ENCODE data around the gene DPF3. TPM values are rescaled to one million over a fixed set of nuclear protein-coding genes. Genes with fewer than 3 reads are reported as not detected.

DPF3 gene
- total and polyA plus RNA-seq, 2 of the 13 experiments (the other 11 are each of a cell fraction or from before 2014, with no cell fraction given) = 0.09 to 0.60 TPM

DNA sequence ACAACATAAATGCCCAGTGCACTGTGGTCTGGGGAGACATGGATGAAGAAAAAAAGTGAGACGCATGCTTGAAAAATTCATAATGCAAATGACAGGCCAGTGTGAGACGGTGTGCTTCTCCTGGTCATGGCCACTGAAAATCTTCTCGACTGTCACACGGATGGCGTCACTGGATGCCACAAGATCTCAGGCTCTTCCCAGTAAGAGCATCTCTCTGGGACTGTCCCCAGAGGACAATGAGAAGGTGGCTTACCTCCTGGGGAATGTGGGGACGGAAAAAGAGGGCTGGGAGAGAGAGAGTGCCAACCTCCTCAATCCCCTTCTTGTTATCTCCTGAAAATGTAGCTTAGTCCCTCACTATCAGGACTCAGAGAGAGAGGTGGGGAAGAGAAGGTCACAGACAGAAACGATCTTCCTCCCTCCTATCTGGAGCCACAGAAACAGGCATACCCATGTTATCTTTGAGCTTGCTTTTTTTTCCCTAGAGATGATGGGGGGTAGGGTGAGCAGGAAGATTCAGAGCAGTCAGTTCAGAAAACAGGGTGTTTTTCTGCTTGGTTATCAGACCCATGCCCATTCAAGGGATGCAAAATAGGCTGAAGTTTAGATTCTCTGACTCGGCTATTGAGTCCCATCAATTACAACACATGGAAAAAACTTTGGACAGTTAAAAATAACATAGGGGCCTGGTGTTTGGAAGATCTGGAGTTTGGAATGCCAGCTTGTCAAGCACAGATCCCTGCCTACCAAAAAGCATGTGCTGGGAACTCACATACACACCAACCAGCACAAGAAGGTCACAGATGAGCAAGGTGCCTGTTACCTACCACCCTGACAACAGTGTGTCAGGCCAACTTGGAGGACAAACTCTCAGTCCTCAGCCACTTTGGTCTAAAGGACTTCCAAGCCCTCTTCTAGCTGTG, 24.2 kb downstream of the DPF3 start:
- DNase-seq (ENCODE audit: low spot score) = no peak
- H4K20me1 ChIP-seq (ENCODE audit: insufficient read depth, low read length) = no peaks in the 10 kb centered on the region
- no peak overlapping the region for H3K4me3 ChIP-seq (replicated peaks in 1 of 3; ENCODE audit: insufficient read depth in 1 of 3, low read depth in 2 of 3, low read length in 3 of 3)
- no peak for FAIRE-seq
- ATAC-seq = no peak
- no peak overlapping the region for H3K4me2 ChIP-seq (ENCODE audit: low read depth, low read length)
- no peak overlapping the region for H2AFZ ChIP-seq (ENCODE audit: low read length)
- no peaks in the 10 kb centered on the region for H3K36me3 ChIP-seq (replicated peaks in 1 of 2; ENCODE audit: control insufficient read depth in 1 of 2, insufficient read depth in 2 of 2, low read length in 2 of 2)
- no peaks in the 10 kb centered on the region for H3K79me2 ChIP-seq (ENCODE audit: insufficient read depth, low read length)
- ChIA-PET CTCF (ENCODE audit: low intra/inter-chr PET ratio, low total read pairs) (no interaction called here), POLR2A (no interaction called here)
- TF ChIP-seq HNF4A (CRISPR knock-in tag; IDR thresholded peaks at IDR 0.05) = no peak
- no peak for TF ChIP-seq SATB2 (CRISPR knock-in tag; IDR thresholded peaks at IDR 0.05)
- TF ChIP-seq ZBTB21 (CRISPR knock-in tag; IDR thresholded peaks at IDR 0.05) = no peak
- TF ChIP-seq ZNF83 (CRISPR knock-in tag; IDR thresholded peaks at IDR 0.05; ENCODE audit: borderline replicate concordance) = no peak
- no peak for TF ChIP-seq ZNF737 (CRISPR knock-in tag; IDR thresholded peaks at IDR 0.05; ENCODE audit: borderline replicate concordance)
- TF ChIP-seq RBM39 (IDR thresholded peaks at IDR 0.05; ENCODE audit: low read depth, low read length, poor library complexity, severe bottlenecking) = no peak
- TF ChIP-seq HNRNPH1 (optimal IDR thresholded peaks at IDR 0.05; ENCODE audit: low read depth, low read length) = no peak
- no peak for TF ChIP-seq ZNF749 (CRISPR knock-in tag; IDR thresholded peaks at IDR 0.05; ENCODE audit: borderline replicate concordance)
- no peak for TF ChIP-seq RBFOX2 (IDR thresholded peaks at IDR 0.05; ENCODE audit: low read depth, low read length)
- TF ChIP-seq RFX5 (IDR thresholded peaks at IDR 0.05; ENCODE audit: low read depth, low read length) = no peak
- no peak for TF ChIP-seq GLI4 (CRISPR knock-in tag; IDR thresholded peaks at IDR 0.05; ENCODE audit: borderline replicate concordance)
- TF ChIP-seq STAT5B (CRISPR knock-in tag; IDR thresholded peaks at IDR 0.05) = no peak
- no peak for TF ChIP-seq ZNF577 (CRISPR knock-in tag; IDR thresholded peaks at IDR 0.05; ENCODE audit: borderline replicate concordance, low read depth)
- TF ChIP-seq MLXIP (CRISPR knock-in tag; IDR thresholded peaks at IDR 0.05; ENCODE audit: borderline replicate concordance) = no peak
- TF ChIP-seq PAX8 (CRISPR knock-in tag; IDR thresholded peaks at IDR 0.05; ENCODE audit: borderline replicate concordance) = no peak
- TF ChIP-seq ETV5 (CRISPR knock-in tag; IDR thresholded peaks at IDR 0.05; ENCODE audit: borderline replicate concordance) = no peak
- no peak for TF ChIP-seq SCMH1 (CRISPR knock-in tag; IDR thresholded peaks at IDR 0.05; ENCODE audit: borderline replicate concordance)
- TF ChIP-seq ATF7 (IDR thresholded peaks at IDR 0.05) = no peak
- no peak for TF ChIP-seq ATF7 (CRISPR knock-in tag; IDR thresholded peaks at IDR 0.05)
- H3K4me1 ChIP-seq (ENCODE audit: insufficient read depth, low read length) = no peaks in the 10 kb centered on the region
- in situ Hi-C loops (cut with HindIII; ENCODE audit: extremely low pct_ligation_motif_present, low pct_unique_long_range_greater_than_20kb) (no loop called here), intact Hi-C loops (cut with micrococcal nuclease; ENCODE audit: unreplicated experiment) (no loop called here)
- no peak overlapping the region for H3K27ac ChIP-seq (ENCODE audit: extremely low read length, insufficient read depth, low read length)
- no peak overlapping the region for H3K9ac ChIP-seq (ENCODE audit: insufficient read depth, low read depth, low read length)
- peaks cover 0 to 5% of the 10 kb centered on the region in 2 experiments; a peak in 2 of 5 replicates for H3K27me3 ChIP-seq (ENCODE audit: control insufficient read depth in 1 of 2, insufficient read depth in 2 of 2, low read length in 2 of 2)
- H3K9me3 ChIP-seq (ENCODE audit: low read length) = no peaks in the 10 kb centered on the region
- WGBS (ENCODE audit: low lambda C conversion rate) = 2% methylated on average over 8 of the region's 8 CpGs
- BruUV-seq (replicated peaks) = no TSS peak
